ENCODE measurements around the gene GRIN2A. TPM values are rescaled to one million over a fixed set of nuclear protein-coding genes. Genes with fewer than 3 reads are reported as not detected.

GRIN2A gene
- total and polyA plus RNA-seq, 2 of the 13 experiments (the other 11 are each of a cell fraction or from before 2014, with no cell fraction given) = not detected

DNA sequence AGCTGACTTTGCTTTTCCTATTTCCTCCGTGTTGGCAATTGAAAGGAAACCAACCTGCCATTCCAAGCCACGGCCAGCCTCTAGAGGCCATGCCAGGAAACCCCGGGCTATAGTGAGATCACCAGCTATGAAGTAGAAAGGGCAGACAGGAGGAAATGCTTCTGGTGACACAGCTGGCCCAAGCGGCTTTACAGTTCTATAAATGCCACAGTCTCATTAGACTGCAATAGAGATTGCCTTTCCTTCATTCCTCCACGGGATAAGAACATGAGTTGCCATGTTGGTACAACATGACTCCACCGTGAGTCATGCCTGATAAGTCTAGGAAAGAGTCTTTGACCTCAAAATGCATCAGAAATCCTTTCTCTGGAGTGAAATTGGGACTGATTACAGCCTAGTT is 384.9 kb downstream of the GRIN2A start:
- ChIA-PET CTCF (ENCODE audit: low intra/inter-chr PET ratio, low total read pairs) (no interaction called here), POLR2A (no interaction called here)
- Histone ChIP-seq H3K9ac (ENCODE audit: insufficient read depth, low read depth, low read length) (no peak overlapping the region), H3K4me1 (ENCODE audit: insufficient read depth, low read length) (no peaks in the 10 kb centered on the region), H3K36me3 (replicated peaks in 1 of 2; ENCODE audit: control insufficient read depth in 1 of 2, insufficient read depth in 2 of 2, low read length in 2 of 2) (no peaks in the 10 kb centered on the region), H3K27ac (ENCODE audit: extremely low read length, insufficient read depth, low read length) (no peak overlapping the region), H3K4me3 (replicated peaks in 1 of 3; ENCODE audit: insufficient read depth in 1 of 3, low read depth in 2 of 3, low read length in 3 of 3) (no peak overlapping the region), H2AFZ (ENCODE audit: low read length) (no peak overlapping the region), H3K4me2 (ENCODE audit: low read depth, low read length) (no peak overlapping the region), H3K27me3 (ENCODE audit: control insufficient read depth in 1 of 2, insufficient read depth in 2 of 2, low read length in 2 of 2) (peaks cover 2 to 9% of the 10 kb centered on the region in 2 experiments; a peak in 2 of 5 replicates), H3K9me3 (ENCODE audit: low read length) (no peaks in the 10 kb centered on the region), H3K79me2 (ENCODE audit: insufficient read depth, low read length) (no peaks in the 10 kb centered on the region), H4K20me1 (ENCODE audit: insufficient read depth, low read length) (no peaks in the 10 kb centered on the region)
- intact Hi-C loops (cut with micrococcal nuclease; ENCODE audit: unreplicated experiment) (no loop called here), in situ Hi-C loops (cut with HindIII; ENCODE audit: extremely low pct_ligation_motif_present, low pct_unique_long_range_greater_than_20kb) (no loop called here)
- WGBS (ENCODE audit: low lambda C conversion rate) = 6% methylated on average over 6 of the region's 6 CpGs
- no TSS peak for BruUV-seq (replicated peaks)
- ATAC-seq (no peak), DNase-seq (ENCODE audit: low spot score) (peak; percentile 13), FAIRE-seq (no peak)
- TF ChIP-seq ZBTB20 (CRISPR knock-in tag; IDR thresholded peaks at IDR 0.05; ENCODE audit: borderline replicate concordance, low read depth) (no peak), ZNF260 (CRISPR knock-in tag; IDR thresholded peaks at IDR 0.05; ENCODE audit: borderline replicate concordance, low read depth) (no peak), ZNF264 (CRISPR knock-in tag; IDR thresholded peaks at IDR 0.05) (no peak), NBN (conservative IDR thresholded peaks at IDR 0.05) (no peak), NFKBIZ (CRISPR knock-in tag; IDR thresholded peaks at IDR 0.05) (no peak), TAF15 (IDR thresholded peaks at IDR 0.05; ENCODE audit: low read depth, low read length, poor library complexity, severe bottlenecking) (no peak), POGZ (CRISPR knock-in tag; IDR thresholded peaks at IDR 0.05) (no peak)
- TF ChIP-seq, protein P1, sequence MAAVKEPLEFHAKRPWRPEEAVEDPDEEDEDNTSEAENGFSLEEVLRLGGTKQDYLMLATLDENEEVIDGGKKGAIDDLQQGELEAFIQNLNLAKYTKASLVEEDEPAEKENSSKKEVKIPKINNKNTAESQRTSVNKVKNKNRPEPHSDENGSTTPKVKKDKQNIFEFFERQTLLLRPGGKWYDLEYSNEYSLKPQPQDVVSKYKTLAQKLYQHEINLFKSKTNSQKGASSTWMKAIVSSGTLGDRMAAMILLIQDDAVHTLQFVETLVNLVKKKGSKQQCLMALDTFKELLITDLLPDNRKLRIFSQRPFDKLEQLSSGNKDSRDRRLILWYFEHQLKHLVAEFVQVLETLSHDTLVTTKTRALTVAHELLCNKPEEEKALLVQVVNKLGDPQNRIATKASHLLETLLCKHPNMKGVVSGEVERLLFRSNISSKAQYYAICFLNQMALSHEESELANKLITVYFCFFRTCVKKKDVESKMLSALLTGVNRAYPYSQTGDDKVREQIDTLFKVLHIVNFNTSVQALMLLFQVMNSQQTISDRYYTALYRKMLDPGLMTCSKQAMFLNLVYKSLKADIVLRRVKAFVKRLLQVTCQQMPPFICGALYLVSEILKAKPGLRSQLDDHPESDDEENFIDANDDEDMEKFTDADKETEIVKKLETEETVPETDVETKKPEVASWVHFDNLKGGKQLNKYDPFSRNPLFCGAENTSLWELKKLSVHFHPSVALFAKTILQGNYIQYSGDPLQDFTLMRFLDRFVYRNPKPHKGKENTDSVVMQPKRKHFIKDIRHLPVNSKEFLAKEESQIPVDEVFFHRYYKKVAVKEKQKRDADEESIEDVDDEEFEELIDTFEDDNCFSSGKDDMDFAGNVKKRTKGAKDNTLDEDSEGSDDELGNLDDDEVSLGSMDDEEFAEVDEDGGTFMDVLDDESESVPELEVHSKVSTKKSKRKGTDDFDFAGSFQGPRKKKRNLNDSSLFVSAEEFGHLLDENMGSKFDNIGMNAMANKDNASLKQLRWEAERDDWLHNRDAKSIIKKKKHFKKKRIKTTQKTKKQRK (IDR thresholded peaks at IDR 0.05; ENCODE audit: low read length) = no peak
- TF ChIP-seq, protein P2, sequence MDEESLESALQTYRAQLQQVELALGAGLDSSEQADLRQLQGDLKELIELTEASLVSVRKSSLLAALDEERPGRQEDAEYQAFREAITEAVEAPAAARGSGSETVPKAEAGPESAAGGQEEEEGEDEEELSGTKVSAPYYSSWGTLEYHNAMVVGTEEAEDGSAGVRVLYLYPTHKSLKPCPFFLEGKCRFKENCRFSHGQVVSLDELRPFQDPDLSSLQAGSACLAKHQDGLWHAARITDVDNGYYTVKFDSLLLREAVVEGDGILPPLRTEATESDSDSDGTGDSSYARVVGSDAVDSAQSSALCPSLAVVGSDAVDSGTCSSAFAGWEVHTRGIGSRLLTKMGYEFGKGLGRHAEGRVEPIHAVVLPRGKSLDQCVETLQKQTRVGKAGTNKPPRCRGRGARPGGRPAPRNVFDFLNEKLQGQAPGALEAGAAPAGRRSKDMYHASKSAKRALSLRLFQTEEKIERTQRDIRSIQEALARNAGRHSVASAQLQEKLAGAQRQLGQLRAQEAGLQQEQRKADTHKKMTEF (CRISPR knock-in tag; IDR thresholded peaks at IDR 0.05) = no peak
- TF ChIP-seq, protein P3, sequence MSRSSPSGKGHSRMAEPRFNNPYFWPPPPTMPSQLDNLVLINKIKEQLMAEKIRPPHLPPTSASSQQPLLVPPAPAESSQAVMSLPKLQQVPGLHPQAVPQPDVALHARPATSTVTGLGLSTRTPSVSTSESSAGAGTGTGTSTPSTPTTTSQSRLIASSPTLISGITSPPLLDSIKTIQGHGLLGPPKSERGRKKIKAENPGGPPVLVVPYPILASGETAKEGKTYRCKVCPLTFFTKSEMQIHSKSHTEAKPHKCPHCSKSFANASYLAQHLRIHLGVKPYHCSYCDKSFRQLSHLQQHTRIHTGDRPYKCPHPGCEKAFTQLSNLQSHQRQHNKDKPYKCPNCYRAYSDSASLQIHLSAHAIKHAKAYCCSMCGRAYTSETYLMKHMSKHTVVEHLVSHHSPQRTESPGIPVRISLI (CRISPR knock-in tag; IDR thresholded peaks at IDR 0.05; ENCODE audit: borderline replicate concordance) = no peak
- TF ChIP-seq, protein P4, sequence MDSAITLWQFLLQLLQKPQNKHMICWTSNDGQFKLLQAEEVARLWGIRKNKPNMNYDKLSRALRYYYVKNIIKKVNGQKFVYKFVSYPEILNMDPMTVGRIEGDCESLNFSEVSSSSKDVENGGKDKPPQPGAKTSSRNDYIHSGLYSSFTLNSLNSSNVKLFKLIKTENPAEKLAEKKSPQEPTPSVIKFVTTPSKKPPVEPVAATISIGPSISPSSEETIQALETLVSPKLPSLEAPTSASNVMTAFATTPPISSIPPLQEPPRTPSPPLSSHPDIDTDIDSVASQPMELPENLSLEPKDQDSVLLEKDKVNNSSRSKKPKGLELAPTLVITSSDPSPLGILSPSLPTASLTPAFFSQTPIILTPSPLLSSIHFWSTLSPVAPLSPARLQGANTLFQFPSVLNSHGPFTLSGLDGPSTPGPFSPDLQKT (CRISPR knock-in tag; IDR thresholded peaks at IDR 0.05; ENCODE audit: borderline replicate concordance) = no peak
- TF ChIP-seq, protein P5, sequence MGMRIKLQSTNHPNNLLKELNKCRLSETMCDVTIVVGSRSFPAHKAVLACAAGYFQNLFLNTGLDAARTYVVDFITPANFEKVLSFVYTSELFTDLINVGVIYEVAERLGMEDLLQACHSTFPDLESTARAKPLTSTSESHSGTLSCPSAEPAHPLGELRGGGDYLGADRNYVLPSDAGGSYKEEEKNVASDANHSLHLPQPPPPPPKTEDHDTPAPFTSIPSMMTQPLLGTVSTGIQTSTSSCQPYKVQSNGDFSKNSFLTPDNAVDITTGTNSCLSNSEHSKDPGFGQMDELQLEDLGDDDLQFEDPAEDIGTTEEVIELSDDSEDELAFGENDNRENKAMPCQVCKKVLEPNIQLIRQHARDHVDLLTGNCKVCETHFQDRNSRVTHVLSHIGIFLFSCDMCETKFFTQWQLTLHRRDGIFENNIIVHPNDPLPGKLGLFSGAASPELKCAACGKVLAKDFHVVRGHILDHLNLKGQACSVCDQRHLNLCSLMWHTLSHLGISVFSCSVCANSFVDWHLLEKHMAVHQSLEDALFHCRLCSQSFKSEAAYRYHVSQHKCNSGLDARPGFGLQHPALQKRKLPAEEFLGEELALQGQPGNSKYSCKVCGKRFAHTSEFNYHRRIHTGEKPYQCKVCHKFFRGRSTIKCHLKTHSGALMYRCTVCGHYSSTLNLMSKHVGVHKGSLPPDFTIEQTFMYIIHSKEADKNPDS (CRISPR knock-in tag; IDR thresholded peaks at IDR 0.05) = no peak
- TF ChIP-seq, protein P6, sequence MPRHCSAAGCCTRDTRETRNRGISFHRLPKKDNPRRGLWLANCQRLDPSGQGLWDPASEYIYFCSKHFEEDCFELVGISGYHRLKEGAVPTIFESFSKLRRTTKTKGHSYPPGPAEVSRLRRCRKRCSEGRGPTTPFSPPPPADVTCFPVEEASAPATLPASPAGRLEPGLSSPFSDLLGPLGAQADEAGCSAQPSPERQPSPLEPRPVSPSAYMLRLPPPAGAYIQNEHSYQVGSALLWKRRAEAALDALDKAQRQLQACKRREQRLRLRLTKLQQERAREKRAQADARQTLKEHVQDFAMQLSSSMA (CRISPR knock-in tag; IDR thresholded peaks at IDR 0.05) = no peak

Data from HepG2 (cell line).